GM21447 (cell line): ENCODE results near the gene LARP1.
A peak's percentile ranks its signal among the peaks of the same experiment; 100 is the strongest.

ENCODE experiments used
- ATAC-seq: cut with Tn5 transposase; IDR thresholded peaks from one replicate; pipeline ENCODE4 v1.9.1; 2021; ENCODE audit not compliant: unreplicated experiment

Gene LARP1

DNA sequence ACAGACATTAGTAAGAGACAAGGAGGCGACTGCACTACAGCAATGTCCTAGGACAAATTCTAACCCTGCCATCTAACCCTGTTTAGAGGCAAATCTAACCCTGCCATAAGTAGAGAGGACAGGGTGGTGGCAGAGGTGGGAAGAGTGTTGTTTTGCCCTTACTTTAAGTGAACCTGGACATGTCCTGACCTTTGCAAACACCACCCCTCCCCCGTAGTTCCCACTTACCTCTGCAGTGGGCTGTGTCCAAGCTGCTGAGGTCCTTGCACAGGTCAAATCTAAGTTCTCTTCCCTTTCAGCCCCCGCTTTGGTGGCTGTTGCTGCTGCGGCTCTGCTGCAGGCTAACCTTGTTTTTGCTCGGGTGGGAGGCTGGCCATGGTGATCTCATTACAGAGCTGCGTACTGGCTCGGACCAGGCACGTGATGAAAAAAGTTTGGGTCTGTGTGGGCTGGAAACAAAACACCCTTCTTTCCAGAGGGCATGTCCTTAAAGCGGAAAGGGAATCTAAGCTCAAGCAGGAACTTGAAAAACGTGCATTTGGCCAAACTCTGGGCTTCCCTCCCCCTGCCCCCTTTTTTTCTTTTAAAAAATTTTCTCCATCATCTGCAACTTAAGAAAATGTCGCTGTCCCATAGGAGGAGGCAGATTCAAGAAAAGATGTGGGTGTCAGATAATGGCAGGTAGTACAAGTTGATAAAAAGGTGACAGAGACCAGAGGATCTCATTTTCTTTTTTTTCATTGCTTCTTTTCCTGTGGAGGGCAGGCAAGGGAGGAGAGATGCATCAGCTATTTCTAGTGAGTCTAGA is 95.3 kb downstream of the LARP1 start, which contains the start of gene FAXDC2:
Gene FAXDC2 (minus strand): TSS at position 349 of the 808 bp plus-strand sequence. CDS start 12,425 bp downstream, outside the sequence.
- ATAC-seq: no peak

DNA sequence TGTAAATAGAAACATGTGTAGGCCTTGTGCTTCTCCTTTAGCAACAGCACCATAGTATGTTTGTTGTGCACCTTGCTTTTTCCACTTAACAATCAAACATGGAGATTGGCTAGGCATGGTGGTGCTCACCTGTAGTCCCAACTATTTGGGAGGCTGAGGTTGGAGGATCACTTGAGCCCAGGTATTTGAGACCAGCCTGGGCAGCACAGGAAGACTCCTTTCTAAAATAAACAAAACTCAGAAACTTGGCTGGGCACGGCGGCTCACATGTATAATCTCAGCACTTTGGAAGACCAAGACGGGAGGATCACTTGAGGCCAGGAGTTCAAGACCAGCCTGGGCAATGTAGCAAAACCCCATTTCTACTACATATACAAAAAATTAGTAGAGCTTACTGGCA is 96.2 kb downstream of the LARP1 start:
- ATAC-seq: no peak

DNA sequence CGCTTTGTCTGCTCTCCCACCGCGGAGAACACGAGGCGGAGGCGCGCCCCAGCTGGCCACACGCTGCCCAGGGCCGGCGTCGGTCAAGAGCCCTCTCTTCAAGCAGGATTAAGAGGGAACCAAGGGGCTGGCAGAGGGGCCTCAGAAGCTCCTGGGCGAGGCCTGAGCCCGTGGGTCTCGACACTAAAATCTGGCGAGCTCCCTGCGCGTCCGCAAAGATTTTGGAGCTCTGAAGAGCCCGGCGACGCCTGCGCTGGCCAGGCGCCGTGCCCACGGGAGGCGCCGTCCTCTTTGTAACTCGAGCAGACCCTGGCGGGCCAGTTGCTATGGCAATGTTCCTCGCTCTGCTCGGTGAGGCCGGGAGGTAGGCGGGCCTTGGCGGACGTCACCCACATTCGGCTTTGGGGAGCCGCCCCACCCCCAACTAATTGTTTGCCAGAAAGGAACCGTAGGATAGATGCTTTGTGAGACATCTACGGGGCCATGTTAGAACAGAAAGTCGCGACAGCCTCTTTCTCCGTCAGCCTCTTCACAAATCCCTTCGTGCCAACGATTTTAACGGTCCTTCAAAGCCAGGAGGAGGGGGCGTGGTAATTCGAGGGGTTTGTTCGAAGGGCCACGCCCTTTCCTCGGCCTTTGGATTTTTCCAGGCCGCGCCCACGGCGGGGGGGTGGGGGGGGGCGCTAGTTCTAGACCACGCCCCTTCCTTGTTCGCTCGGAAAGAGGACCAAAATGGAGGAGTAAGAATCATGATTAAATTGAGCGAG is 102.5 kb downstream of the LARP1 start:
- peak; percentile 61 for ATAC-seq

DNA sequence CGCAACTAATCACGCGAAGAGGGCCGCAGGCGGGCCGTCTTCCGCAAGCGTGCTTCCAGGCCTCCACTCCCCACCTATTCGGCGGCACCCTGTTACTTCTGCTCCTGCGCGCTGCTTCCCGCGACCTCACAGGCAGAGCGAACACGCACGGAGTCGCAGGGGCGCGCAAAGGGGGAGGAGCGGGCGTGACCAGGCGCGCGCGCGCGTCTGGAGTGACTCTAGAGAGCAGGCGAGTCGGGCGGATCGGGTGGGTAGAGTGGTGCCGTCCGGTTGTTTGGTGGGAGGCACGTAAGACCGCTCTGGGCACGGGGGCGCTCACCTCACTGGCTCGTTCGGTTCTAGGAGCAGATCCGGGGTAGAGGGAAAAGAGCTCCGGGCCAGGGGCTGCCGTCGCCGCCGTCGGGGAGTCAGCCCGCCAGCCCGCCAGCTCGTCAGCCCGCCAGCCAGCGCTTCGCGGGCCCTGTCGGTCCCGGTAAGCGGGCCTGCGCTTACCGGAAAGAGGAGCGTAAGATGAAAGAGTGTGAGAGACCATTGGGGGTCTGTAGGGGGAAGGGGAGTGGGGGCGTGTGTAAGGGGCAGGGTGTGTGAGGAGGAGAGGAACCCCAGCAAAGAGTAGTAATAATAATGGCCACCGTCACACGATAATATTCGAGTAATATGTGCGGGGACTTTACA is 103.3 kb downstream of the LARP1 start, which contains the start of gene CNOT8:
Gene CNOT8 (plus strand): TSS at position 331 of the 675 bp plus-strand sequence. CDS start 4,652 bp downstream, outside the sequence.
- ATAC-seq: peak; percentile 73

DNA sequence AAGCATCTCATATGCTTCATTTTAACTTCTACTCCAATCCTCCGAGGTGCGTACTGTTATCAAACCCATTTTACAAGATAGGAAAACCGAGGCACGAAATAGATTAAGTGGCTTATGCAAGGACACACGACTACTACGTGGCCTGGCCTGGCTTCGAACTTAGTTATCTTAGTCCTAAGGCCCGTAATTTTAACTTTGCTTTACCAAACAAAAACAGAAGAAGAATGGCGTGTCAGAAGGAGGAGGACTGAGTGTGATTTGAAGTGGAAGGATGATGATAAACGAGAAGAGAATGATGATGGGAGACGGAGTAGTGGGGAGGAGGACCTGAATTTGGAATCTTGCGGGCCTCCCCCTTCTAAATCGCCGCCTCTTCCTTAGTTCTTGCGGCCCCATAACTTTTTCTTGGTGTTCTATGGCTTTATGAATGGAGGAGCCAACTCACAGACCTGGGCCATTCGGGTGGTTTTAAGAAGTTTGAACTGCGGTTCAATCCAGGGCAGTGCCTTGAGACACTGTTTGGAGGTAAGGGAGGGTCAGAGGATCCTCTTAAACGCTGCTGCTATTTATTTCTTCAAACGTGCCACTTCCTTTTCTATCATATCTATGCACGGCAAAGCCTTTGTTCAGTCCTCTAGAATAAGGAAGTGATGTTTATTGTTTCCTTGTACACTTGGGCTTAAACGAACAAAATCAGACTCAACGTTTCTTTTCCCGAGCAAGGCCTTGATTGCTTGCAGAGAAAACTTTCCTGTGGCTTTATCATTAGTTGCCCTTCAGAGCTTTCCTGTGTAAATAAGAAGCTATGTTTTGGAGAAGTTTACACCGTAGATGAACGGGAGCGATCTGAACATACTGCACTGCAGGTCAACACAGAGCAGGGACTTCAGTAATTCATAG is 104.0 kb downstream of the LARP1 start:
- no peak for ATAC-seq

DNA sequence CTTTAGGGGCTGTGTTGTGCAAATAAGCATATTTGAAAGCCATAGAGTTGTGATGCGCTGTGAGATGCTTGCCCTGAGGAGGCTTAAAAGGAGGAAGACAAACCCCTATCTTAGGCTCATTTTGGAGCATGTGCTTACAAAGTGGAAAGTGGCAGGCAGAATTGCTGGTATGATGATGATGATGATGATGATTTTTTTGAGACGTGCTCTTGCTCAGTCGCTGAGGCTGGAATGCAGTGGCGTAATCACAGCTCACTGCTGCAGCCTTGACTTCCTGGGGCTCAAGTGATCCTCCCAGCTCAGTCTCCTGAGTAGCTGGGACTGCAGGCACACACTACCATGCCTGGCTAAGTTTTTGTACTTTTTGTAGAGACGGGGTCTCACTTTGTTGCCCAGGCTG is 104.9 kb downstream of the LARP1 start:
- ATAC-seq: no peak

DNA sequence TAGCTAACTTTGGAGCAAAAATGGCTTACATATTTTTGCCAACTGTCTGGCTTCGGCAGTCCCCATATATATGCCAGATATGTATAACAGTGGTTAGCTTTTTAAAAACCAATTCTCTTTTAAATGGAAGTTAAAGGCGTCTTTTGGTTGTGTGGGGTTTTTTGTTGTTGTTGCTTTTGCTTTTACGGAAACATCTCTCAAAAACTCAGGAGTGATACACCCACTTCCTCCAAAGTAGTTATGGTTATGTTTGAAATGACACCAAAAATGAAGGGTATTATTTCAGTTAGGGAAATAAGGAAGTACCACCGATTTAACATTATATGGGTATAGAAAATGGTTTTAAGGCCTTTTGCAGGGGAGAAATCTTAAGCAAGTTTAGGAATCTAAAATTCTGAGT is 105.6 kb downstream of the LARP1 start:
- no peak for ATAC-seq

DNA sequence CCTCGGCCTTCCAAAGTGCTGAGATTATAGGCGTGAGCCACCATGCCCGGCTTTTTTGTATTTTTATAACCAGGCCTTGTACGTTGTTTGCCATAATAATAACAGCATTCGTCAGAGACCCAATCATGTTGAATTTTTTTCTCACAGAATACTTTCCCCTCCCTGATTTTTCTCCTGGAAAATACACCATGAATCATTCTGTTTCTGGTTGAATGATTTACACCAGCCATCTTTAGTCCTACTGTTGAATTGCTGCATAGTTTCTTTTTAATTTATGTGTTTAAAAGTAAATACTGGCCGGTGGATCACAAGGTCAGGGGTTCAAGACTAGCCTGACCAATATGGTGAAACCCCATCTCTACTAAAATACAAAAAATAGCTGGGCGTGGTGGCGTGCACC is 106.8 kb downstream of the LARP1 start:
- no peak for ATAC-seq

DNA sequence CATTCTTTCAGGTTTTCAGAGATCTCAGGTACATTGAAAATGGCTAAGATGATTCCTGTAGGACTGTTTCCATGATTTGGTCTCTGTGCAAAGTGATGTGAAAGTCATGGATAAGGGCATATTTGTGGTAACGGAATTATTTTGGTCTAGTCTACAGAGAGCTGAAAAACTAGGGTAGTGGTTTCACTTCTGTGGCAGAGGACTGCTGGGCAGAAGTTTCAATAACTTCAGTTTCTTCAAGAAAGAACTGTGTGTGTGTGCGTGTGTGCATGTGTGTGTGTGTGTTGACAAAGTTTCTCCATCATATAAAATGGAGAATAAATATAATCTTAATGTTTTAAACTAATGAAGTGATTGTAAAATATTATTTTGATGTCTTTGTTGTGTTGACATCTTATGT is 107.6 kb downstream of the LARP1 start:
- ATAC-seq: no peak

DNA sequence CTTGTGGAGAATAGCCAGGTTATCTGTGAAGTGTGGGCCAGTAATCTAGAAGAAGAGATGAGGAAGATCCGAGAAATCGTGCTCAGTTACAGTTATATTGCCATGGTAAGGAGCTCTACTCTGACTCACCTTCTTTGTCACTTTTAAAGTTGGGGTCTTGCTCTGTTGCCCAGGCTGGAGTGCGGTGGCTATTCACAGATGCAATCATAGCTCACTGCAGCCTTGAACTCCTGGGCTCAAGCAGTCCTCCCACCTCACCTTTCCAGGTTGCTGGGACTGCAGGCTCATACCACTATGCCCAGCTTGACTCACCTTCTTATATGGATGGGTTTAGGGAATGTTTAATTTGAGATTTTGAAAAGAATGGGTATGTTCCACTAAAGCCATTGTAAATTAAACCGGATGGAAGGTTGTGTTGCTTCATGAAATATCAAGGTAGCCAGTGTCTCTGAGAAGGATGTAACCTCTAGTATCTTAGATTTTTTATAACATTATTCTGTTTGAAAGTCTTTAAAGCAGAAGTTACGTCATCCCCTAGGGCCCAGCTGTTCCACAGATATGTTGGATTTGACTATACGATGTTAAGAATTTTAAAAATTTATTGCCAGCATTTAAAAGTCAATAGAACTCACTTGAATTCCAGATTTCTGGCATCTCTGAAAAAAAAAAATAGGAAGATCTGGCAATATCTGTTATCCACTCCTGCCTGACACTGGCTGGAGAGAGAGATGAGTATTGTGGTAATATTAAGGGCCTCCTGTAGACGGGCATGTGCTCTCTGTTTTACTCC is 108.3 kb downstream of the LARP1 start:
- ATAC-seq: no peak

DNA sequence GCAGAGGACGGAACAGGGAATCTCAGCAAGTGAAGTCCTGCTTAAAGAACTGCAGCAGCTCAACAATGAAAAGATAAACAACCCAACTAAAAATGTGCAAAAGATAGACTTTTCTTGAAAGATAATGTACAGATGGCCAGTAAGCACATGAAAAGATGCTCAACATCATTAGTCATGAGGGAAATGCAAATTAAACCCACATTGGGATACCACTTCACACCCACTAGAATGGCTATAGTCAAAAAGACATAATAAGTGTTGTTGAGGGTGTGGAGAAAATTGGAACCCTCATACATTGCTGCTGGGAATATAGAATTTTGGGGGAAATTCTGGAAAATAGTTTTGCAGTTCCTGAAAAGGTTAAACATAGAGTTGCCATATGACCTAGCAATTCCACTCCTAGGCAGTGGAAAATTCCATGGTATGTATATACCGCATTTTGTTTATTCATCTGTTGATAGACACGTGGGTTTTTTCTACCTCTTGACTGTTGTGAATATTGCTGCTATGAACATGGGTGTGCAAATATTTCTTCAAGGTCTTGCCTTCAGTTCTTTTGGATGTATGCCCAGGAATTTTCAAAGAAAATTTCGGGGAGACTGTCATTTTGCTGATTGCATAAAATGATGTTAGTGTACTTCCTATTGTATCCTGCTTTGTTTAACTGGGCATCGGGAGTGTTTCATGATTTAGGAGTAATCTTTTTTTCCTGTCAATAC is 110.4 kb downstream of the LARP1 start:
- no peak for ATAC-seq

DNA sequence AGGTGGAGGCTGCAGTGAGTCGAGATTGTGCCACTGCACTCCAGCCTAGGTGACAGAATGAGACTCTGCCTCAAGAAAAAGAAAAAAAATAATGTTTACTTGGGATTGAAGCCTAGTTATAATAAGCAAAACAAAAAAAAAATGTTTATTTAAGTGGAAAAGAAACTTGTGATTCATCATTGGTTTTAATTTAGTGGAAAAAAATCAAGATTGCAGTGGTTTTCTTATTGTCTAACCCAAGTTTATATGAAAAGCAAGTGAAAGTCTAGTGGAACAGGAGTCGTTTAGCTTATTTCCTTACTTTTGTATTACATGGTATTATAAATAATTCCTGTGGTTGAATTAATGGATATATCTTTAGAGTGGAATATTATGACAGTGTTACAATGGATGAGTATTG is 111.7 kb downstream of the LARP1 start:
- no peak for ATAC-seq
